Placental epithelial cell (primary cell): ENCODE measurements around the gene KLK10. TPM values are rescaled to one million over a fixed set of nuclear protein-coding genes. Genes with fewer than 3 reads are reported as not detected.

Source experiments
- total RNA-seq: library from RNA; depleted of rRNA; stranded (reverse); fragments of >200 nt; gene quantifications from 2 replicates; pipeline ENCODE4 v1.2.3, GENCODE V29; 2012

KLK10 gene, protein sequence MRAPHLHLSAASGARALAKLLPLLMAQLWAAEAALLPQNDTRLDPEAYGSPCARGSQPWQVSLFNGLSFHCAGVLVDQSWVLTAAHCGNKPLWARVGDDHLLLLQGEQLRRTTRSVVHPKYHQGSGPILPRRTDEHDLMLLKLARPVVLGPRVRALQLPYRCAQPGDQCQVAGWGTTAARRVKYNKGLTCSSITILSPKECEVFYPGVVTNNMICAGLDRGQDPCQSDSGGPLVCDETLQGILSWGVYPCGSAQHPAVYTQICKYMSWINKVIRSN
- total RNA-seq = not detected in 2 replicates

DNA sequence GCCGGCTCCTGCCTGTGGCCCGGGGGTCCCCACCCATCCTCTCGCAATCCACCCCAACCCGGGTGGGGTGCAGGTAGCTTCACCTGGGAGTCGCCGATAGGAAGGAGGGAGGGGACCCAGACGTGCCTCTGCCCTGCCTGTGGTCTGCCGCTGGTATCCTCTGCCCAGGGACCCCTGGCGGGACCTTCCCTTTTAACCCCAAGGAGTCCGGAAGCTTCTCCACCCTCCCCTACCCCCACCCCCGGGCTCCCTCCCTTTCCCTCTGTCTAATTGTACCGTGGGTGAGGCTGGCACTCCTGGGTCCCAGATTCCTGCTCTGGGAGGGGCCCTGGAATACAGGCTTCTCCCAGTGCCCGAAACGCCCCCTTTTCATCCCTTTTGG lies at the start of gene KLK10:
KLK10 (minus strand) TSS at position 166 of the 382 bp plus-strand sequence. CDS start 579 bp downstream, outside the sequence.

DNA sequence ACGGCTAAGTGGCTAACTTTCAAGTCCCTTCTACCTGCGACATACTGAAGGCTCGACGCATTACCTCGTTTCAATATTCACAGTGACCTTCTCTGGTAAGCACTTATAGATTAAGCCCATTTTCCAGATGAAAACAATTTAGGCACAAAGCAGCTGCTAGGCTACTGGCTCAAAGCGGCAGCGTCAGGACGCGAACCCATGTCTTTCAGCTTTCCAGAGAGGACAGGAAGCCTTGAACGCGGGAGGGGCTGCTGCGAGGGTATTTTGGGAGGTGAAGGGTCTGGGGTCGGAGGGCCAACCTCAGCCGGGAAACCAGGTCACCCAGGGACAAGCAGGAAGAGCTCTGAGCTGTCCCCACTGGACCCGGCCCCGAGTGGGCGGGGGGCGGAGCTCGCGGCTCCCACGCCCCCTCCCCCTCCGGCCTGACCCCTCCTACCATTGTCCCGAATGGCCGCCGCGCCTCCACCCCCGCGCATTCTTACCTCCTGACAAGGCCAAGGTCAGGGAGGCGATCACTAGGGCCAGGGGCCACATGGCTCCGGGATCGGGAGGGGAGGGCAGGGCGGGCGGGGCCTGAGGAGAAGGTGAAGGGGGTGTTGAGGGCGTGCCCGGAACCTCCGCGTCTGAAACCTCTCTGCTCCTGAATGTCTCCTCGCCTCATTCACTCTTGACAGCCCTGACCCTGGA lies 45.2 kb upstream of the KLK10 start, which contains the start of gene KLK13:
KLK13 (minus strand) TSS at position 559 of the 687 bp plus-strand sequence; CDS start at position 534, 25 bp downstream.

DNA sequence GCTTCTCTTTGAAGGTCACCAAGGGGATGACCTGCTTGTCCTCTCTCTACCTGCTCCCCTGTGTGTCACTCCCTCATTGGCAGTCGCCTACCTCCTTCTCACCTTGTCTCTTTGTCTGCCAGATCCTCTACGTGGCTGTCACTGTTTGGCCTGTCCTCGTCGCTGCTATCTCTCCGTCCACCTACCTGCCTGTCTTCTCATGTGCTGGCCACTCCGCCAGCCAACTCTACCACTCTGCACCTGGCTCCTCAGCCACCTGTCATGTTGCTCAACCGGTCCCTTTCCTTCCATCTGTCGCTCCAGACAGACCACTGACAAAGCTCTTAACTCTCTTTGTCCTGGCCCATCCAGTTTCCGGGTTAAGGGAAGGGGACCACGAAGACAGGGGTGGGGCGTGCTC lies 15.2 kb upstream of the KLK10 start, which contains the start of gene KLK12:
KLK12 (minus strand) TSS at position 299 of the 400 bp plus-strand sequence. CDS start 381 bp downstream, outside the sequence.

DNA sequence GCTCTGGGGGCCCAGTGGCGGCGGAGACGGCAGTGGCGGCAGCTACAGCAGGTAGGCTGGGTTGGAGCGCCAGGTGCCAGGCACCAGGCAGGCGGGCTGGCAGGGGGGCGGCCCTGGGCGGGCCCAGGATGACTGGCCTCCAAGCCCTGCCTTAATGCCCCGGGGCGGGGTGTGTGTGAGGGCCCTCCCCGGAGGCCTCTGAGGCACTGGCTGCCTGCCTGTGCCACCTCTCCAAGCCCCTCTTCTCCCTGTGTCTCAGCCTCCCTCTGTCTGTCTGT lies 7.0 kb upstream of the KLK10 start, which contains the start of gene KLK11:
KLK11 (minus strand) TSS at position 63 of the 278 bp plus-strand sequence. CDS start 985 bp downstream, outside the sequence.

DNA sequence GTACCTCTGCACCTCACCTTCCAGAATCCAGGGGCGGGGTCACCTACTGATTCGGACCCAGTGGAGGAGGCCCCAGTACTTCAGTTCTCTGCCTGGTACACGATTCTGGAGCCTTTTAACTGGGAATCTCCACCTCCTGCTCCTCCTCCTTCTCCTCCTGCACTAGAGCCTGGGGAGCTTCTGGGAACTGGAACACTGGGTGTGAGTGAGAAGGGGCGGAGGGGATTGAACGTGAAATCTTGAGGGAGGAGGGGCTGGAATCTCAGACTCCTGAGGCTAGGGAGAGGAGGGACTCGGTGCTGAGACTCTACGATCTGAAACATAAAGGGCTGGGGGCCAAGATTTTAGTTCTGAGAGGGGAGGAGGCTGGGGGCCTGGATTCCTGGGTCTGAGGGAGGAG lies 18.0 kb downstream of the KLK10 start, which contains the start of gene KLK8:
KLK8 (minus strand) TSS at position 90 of the 400 bp plus-strand sequence. CDS start 437 bp downstream, outside the sequence.

DNA sequence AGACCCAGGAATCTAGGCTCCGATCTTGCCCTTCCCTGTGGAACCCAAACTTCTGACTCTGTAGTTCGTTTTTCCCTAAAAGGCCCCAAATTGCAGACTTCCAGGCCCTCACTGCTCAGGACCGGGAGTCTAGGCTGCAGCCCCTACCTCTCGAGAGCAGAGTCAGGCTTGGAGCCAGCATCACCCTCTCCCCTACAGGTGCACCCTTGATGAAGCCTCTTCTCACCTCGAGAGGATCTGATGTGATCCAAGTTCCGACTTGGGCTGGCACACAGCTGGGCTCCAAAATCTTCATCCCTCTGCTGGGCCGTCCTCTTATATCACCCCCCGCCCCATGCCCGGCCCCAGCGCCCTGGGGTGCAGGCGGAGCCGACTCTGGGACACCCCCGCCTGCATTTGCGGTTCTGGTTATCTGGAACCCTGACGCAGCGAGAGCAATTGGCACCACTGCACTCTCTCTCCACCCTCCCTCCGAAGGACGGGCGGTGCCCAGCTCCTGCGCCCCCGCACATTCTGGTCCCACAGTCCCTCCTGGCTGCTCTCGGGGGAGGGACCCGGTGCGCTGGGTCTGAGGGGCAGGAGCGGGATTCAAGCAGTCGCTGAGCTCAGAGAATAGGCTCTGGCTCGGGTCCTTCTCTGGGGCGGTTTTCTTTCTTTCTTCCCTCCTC lies 35.8 kb downstream of the KLK10 start, which contains the start of gene KLK7:
KLK7 (minus strand) TSS at position 293 of the 668 bp plus-strand sequence. CDS start 1,518 bp downstream, outside the sequence.

DNA sequence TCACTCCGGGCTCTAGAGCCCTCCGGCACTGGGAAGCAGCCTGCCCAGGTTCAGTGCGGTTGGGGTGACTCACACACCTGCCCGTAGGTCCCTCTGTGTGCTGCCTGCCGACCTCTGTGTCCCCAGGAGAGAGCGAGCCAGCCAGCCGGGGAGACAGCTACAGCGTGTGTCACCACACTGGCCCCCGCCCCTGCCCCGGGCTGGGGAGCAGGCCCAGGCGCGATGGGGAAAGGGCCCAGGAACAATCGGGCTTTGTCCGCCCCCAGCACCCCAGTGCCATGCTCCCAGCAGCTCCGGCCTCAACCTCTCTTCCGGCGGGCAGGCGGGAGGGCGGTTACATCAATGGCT lies 50.1 kb downstream of the KLK10 start, which contains the start of gene KLK6:
KLK6 (minus strand) TSS at position 179 of the 348 bp plus-strand sequence. CDS start 1,487 bp downstream, outside the sequence.

Other genes with a start within 250 kb of the KLK10 start
- gene GPR32, start 249.2 kb downstream of the KLK10 start, total RNA-seq = not detected in 2 replicates
- not detected in 2 replicates for gene ACP4, start 229.3 kb downstream of the KLK10 start, total RNA-seq
- gene KLK1, start 195.9 kb downstream of the KLK10 start, total RNA-seq = not detected in 2 replicates
- not detected in 2 replicates for gene KLK15, start 186.1 kb downstream of the KLK10 start, total RNA-seq
- not detected in 2 replicates for gene KLK3, start 164.8 kb downstream of the KLK10 start, total RNA-seq
- not detected in 2 replicates for gene KLK2, start 146.3 kb downstream of the KLK10 start, total RNA-seq
- not detected in 2 replicates for gene KLK4, start 108.3 kb downstream of the KLK10 start, total RNA-seq
- not detected in 2 replicates for gene KLK5, start 66.7 kb downstream of the KLK10 start, total RNA-seq
- gene KLK6, start 50.1 kb downstream of the KLK10 start, total RNA-seq = 0.39 and 1.6 TPM in 2 replicates
- not detected in 2 replicates for gene KLK7, start 35.8 kb downstream of the KLK10 start, total RNA-seq
- 0.39 TPM in 1 of 2 replicates, not detected in the other for gene KLK8, start 18.1 kb downstream of the KLK10 start, total RNA-seq
- not detected in 2 replicates for gene KLK11, start 6.9 kb upstream of the KLK10 start, total RNA-seq
- not detected in 2 replicates for gene KLK12, start 15.3 kb upstream of the KLK10 start, total RNA-seq
- gene KLK13, start 45.4 kb upstream of the KLK10 start, total RNA-seq = not detected in 2 replicates
- gene KLK14, start 63.2 kb upstream of the KLK10 start, total RNA-seq = not detected in 2 replicates
- 6.3 and 7.9 TPM in 2 replicates for gene CTU1, start 88.7 kb upstream of the KLK10 start, total RNA-seq
- not detected in 2 replicates for gene SIGLEC9, start 105.2 kb upstream of the KLK10 start, total RNA-seq
- gene SIGLEC7, start 122.6 kb upstream of the KLK10 start, total RNA-seq = not detected in 2 replicates
- gene CD33, start 205.4 kb upstream of the KLK10 start, total RNA-seq = not detected in 2 replicates
- gene SIGLECL1, start 231.4 kb upstream of the KLK10 start, total RNA-seq = not detected in 2 replicates